ENCODE results near the gene RIMS1. TPM values are rescaled to one million over a fixed set of nuclear protein-coding genes. Genes with fewer than 3 reads are reported as not detected.
"Not testable (repeated sequence)": the region's sequence is repeated elsewhere in the genome, so short reads cannot be mapped to it uniquely, and the experiment has no call there.

The RIMS1 gene
- total RNA-seq, 1 experiment from 2014 or later, result 0.57 TPM

- Mint-ChIP-seq H3K9me3 (ENCODE audit: low read depth, unreplicated experiment) (no peaks in the 10 kb centered on the region), H3K36me3 (ENCODE audit: insufficient read depth, unreplicated experiment) (no peaks in the 10 kb centered on the region), H3K27ac (ENCODE audit: unreplicated experiment) (no peak overlapping the region), H3K4me3 (ENCODE audit: low read depth, unreplicated experiment) (no peak overlapping the region), H3K4me1 (ENCODE audit: low read depth, unreplicated experiment) (no peaks in the 10 kb centered on the region), H3K27me3 (ENCODE audit: unreplicated experiment) (no peaks in the 10 kb centered on the region)
- TF ChIP-seq, protein P1, sequence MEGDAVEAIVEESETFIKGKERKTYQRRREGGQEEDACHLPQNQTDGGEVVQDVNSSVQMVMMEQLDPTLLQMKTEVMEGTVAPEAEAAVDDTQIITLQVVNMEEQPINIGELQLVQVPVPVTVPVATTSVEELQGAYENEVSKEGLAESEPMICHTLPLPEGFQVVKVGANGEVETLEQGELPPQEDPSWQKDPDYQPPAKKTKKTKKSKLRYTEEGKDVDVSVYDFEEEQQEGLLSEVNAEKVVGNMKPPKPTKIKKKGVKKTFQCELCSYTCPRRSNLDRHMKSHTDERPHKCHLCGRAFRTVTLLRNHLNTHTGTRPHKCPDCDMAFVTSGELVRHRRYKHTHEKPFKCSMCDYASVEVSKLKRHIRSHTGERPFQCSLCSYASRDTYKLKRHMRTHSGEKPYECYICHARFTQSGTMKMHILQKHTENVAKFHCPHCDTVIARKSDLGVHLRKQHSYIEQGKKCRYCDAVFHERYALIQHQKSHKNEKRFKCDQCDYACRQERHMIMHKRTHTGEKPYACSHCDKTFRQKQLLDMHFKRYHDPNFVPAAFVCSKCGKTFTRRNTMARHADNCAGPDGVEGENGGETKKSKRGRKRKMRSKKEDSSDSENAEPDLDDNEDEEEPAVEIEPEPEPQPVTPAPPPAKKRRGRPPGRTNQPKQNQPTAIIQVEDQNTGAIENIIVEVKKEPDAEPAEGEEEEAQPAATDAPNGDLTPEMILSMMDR (IDR thresholded peaks at IDR 0.05; ENCODE audit: unreplicated experiment), result no peak
- DNase-seq, result no peak
- no TSS peak for BruUV-seq (replicated peaks)
- intact Hi-C loops (cut with micrococcal nuclease; ENCODE audit: unreplicated experiment), result no loop called here
- CTCF ChIA-PET, result no interaction called here
Observed at GRCh38 chr6:71994705-71995271, 108.4 kb downstream of the RIMS1 start.

- Mint-ChIP-seq H3K4me1 (ENCODE audit: low read depth, unreplicated experiment) (no peaks in the 10 kb centered on the region), H3K36me3 (ENCODE audit: insufficient read depth, unreplicated experiment) (no peaks in the 10 kb centered on the region), H3K27me3 (ENCODE audit: unreplicated experiment) (no peaks in the 10 kb centered on the region), H3K27ac (ENCODE audit: unreplicated experiment) (no peak overlapping the region), H3K9me3 (ENCODE audit: low read depth, unreplicated experiment) (no peaks in the 10 kb centered on the region), H3K4me3 (ENCODE audit: low read depth, unreplicated experiment) (no peak overlapping the region)
- intact Hi-C loops (cut with micrococcal nuclease; ENCODE audit: unreplicated experiment), result no loop called here
- CTCF ChIA-PET, result no interaction called here
- BruUV-seq (replicated peaks), result no TSS peak
- TF ChIP-seq, protein P1 (IDR thresholded peaks at IDR 0.05; ENCODE audit: unreplicated experiment), result no peak
- DNase-seq, result no peak
Observed at GRCh38 chr6:71997341-71997740, 111.0 kb downstream of the RIMS1 start.

GRCh38 chr6:72002415-72002814, 116.1 kb downstream of the RIMS1 start:
- H3K36me3 Mint-ChIP-seq (ENCODE audit: insufficient read depth, unreplicated experiment), result no peaks in the 10 kb centered on the region
- no peaks in the 10 kb centered on the region for H3K4me1 Mint-ChIP-seq (ENCODE audit: low read depth, unreplicated experiment)
- intact Hi-C loops (cut with micrococcal nuclease; ENCODE audit: unreplicated experiment), result no loop called here
- H3K27ac Mint-ChIP-seq (ENCODE audit: unreplicated experiment), result no peak overlapping the region
- no TSS peak for BruUV-seq (replicated peaks)
- peaks cover 3% of the 10 kb centered on the region for H3K9me3 Mint-ChIP-seq (ENCODE audit: low read depth, unreplicated experiment)
- H3K4me3 Mint-ChIP-seq (ENCODE audit: low read depth, unreplicated experiment), result no peak overlapping the region
- no peaks in the 10 kb centered on the region for H3K27me3 Mint-ChIP-seq (ENCODE audit: unreplicated experiment)
- DNase-seq, result no peak
- CTCF ChIA-PET, result interaction anchor here (0.6 kb wide), 1 partner anchor 1649 kb away, joined by 3 read pairs; no protein-coding TSS in a partner anchor
- TF ChIP-seq, protein P1 (IDR thresholded peaks at IDR 0.05; ENCODE audit: unreplicated experiment), result no peak

- H3K36me3 Mint-ChIP-seq (ENCODE audit: insufficient read depth, unreplicated experiment); H3K4me1 Mint-ChIP-seq (ENCODE audit: low read depth, unreplicated experiment); H3K27ac Mint-ChIP-seq (ENCODE audit: unreplicated experiment); H3K4me3 Mint-ChIP-seq (ENCODE audit: low read depth, unreplicated experiment); CTCF ChIA-PET; BruUV-seq (replicated peaks); DNase-seq; H3K9me3 Mint-ChIP-seq (ENCODE audit: low read depth, unreplicated experiment); intact Hi-C loops (cut with micrococcal nuclease; ENCODE audit: unreplicated experiment); H3K27me3 Mint-ChIP-seq (ENCODE audit: unreplicated experiment): not testable (repeated sequence)
Observed at GRCh38 chr6:72006591-72006990, 120.2 kb downstream of the RIMS1 start.

DNA sequence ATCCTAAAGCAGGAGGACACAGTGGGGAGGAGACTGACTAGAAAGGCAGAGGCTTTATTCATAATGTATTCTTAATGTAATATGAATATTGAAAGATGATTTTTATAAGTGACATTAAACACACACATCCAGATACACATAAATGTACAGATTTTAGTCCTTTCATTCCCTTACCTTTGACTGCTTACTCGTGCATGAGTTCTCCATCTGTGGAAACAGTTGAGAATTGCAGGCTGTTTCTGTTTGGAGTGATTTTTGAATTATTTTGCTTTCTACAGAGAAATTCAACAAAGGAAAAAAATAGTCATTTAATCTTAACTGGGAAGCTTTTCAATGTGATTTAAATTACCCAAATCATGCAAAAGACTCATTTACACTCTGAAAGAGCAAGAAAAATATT, 136.5 kb downstream of the RIMS1 start:
- TF ChIP-seq, protein P1 (IDR thresholded peaks at IDR 0.05; ENCODE audit: unreplicated experiment), result no peak
- no peaks in the 10 kb centered on the region for H3K36me3 Mint-ChIP-seq (ENCODE audit: insufficient read depth, unreplicated experiment)
- intact Hi-C loops (cut with micrococcal nuclease; ENCODE audit: unreplicated experiment), result no loop called here
- H3K4me1 Mint-ChIP-seq (ENCODE audit: low read depth, unreplicated experiment), result no peaks in the 10 kb centered on the region
- H3K9me3 Mint-ChIP-seq (ENCODE audit: low read depth, unreplicated experiment), result peaks cover 3% of the 10 kb centered on the region
- no peak overlapping the region for H3K4me3 Mint-ChIP-seq (ENCODE audit: low read depth, unreplicated experiment)
- no peak overlapping the region for H3K27ac Mint-ChIP-seq (ENCODE audit: unreplicated experiment)
- CTCF ChIA-PET, result no interaction called here
- BruUV-seq (replicated peaks), result no TSS peak
- no peaks in the 10 kb centered on the region for H3K27me3 Mint-ChIP-seq (ENCODE audit: unreplicated experiment)
- DNase-seq, result no peak
